ENCODE measurements around the gene NOP14.

GRCh38 chr4:2943364-2944090, 19.7 kb downstream of the NOP14 start:
- no peak for TF ChIP-seq POLR2A (IDR thresholded peaks at IDR 0.05)
- TF ChIP-seq CTCF (IDR thresholded peaks at IDR 0.05) = no peak

Data from heart left ventricle (tissue), 13 donors.